AG09309 (cell line): Measurements from ENCODE around the gene KASH5.

Source experiments
- DNase-seq: peaks from one replicate; pipeline ENCODE4 v3.0.0-alpha.2; 2010; ENCODE audit warnings: low read depth
- H3K4me3 ChIP-seq: 2 replicates; pipeline ENCODE4 v1.5.1; 2011; ENCODE audit warnings: mild to moderate bottlenecking, low read depth, low read length, moderate library complexity; ENCODE audit not compliant: control insufficient read depth
- CTCF ChIP-seq: IDR thresholded peaks from 2 replicates; pipeline ENCODE4 v1.5.1; 2011; ENCODE audit warnings: mild to moderate bottlenecking, low read depth, low read length, inconsistent platforms; ENCODE audit not compliant: insufficient read depth, control insufficient read depth; ENCODE audit errors: missing control alignments

Gene KASH5

GRCh38 chr19:49342291-49342721, 45.7 kb upstream of the KASH5 start:
- no peak for DNase-seq
- TF ChIP-seq CTCF: no peak
- H3K4me3 ChIP-seq: no peak overlapping the region

GRCh38 chr19:49343123-49343522, 44.9 kb upstream of the KASH5 start:
- no peak for TF ChIP-seq CTCF
- no peak for DNase-seq
- H3K4me3 ChIP-seq: no peak overlapping the region

- no peak for DNase-seq
- no peak for TF ChIP-seq CTCF
- H3K4me3 ChIP-seq: no peak overlapping the region
Observed at GRCh38 chr19:49344505-49345423, 43.3 kb upstream of the KASH5 start.

- no peak for DNase-seq
- no peak for TF ChIP-seq CTCF
- no peak overlapping the region for H3K4me3 ChIP-seq
Observed at GRCh38 chr19:49347191-49347590, 40.9 kb upstream of the KASH5 start.

GRCh38 chr19:49347835-49348234, 40.2 kb upstream of the KASH5 start:
- DNase-seq: peak; percentile 47
- no peak overlapping the region for H3K4me3 ChIP-seq
- peak; percentile 35 for TF ChIP-seq CTCF

GRCh38 chr19:49348305-49349189, 39.5 kb upstream of the KASH5 start:
- DNase-seq: no peak
- no peak for TF ChIP-seq CTCF
- no peak overlapping the region for H3K4me3 ChIP-seq
